H1 (cell line): ENCODE data around the gene CACNB1. TPM values are rescaled to one million over a fixed set of nuclear protein-coding genes. Genes with fewer than 3 reads are reported as not detected.

Experiments used
- CTCF ChIA-PET: fragments of 300-600 bp; sonication (Branson Sonifier 250); formaldehyde crosslinking; loops from one replicate; lab custom pipeline; 2021; ENCODE audit not compliant: partially characterized antibody; lab: Charles Lee
- POLR2A ChIA-PET: fragments of 300-600 bp; sonication (Branson Sonifier 250); formaldehyde crosslinking; loops from one replicate; lab custom pipeline; 2021; ENCODE audit warnings: inconsistent platforms; ENCODE audit not compliant: partially characterized antibody; lab: Charles Lee
- DNase-seq, 2 experiments: peaks; one replicate each; pipeline versions ENCODE4 v3.0.0 to v3.0.0-alpha.2; 2010 to 2022; ENCODE audit warnings: low spot score in 2 of 2, low read depth in 1 of 2, mixed read lengths in 1 of 2
- FAIRE-seq: peaks from 2 replicates; lab custom pipeline; 2011; peaks lifted over from hg19 to GRCh38; lab: Jason Lieb, UNC
- H2AFZ ChIP-seq: 2 replicates; pipeline ENCODE4 v1.8.1; 2012; ENCODE audit warnings: low read length, inconsistent platforms
- H2AK5ac ChIP-seq: 2 replicates; pipeline ENCODE4 v1.6.1; 2013; ENCODE audit warnings: low read depth, low read length
- H2BK120ac ChIP-seq: replicated peaks from 2 replicates; pipeline ENCODE3; 2013; ENCODE audit warnings: low read depth, low read length, inconsistent platforms
- H2BK12ac ChIP-seq: 2 replicates; pipeline ENCODE4 v1.6.1; 2013; ENCODE audit warnings: low read depth, low read length
- H2BK15ac ChIP-seq: 2 replicates; pipeline ENCODE4 v1.6.1; 2013; ENCODE audit warnings: low read length
- H2BK20ac ChIP-seq: 2 replicates; pipeline ENCODE4 v1.6.1; 2013; ENCODE audit warnings: low read length
- H2BK5ac ChIP-seq: 2 replicates; pipeline ENCODE4 v1.6.1; 2013; ENCODE audit warnings: low read depth, low read length
- H3K14ac ChIP-seq: 2 replicates; pipeline ENCODE4 v1.6.1; 2013; ENCODE audit warnings: inconsistent platforms; ENCODE audit not compliant: insufficient read length
- H3K18ac ChIP-seq: 2 replicates; pipeline ENCODE4 v1.6.1; 2013; ENCODE audit warnings: low read length; ENCODE audit errors: extremely low read depth
- H3K23ac ChIP-seq: 2 replicates; pipeline ENCODE4 v1.6.1; 2013; ENCODE audit warnings: inconsistent platforms; ENCODE audit not compliant: insufficient read length
- H3K23me2 ChIP-seq: 2 replicates; pipeline ENCODE4 v1.6.1; 2013; ENCODE audit warnings: low read depth, low read length
- H3K27ac ChIP-seq: 2 replicates; pipeline ENCODE4 v1.6.1; 2011; ENCODE audit warnings: low read depth, low read length, inconsistent platforms
- H3K27me3 ChIP-seq, 4 experiments: replicated peaks in 1 of 4; 1 replicate in 1 of 4; 2 replicates in 3 of 4; pipeline versions ENCODE4 v1.6.1 to v1.8.1; 2011 to 2013; ENCODE audit warnings: low read length in 3 of 4, mild to moderate bottlenecking in 3 of 4, inconsistent platforms in 2 of 4, mixed read lengths in 2 of 4, moderate library complexity in 1 of 4; ENCODE audit not compliant: control insufficient read depth in 3 of 4, insufficient read depth in 3 of 4; ENCODE audit errors: extremely low read depth in 1 of 4
- H3K36me3 ChIP-seq, 4 experiments: 2 replicates each; pipeline versions ENCODE4 v1.6.1 to v1.8.1; 2011 to 2013; ENCODE audit warnings: mild to moderate bottlenecking in 4 of 4, low read length in 3 of 4, moderate library complexity in 2 of 4, control low read depth in 1 of 4, inconsistent platforms in 1 of 4; ENCODE audit not compliant: insufficient read depth in 4 of 4, control insufficient read depth in 2 of 4
- H3K4ac ChIP-seq: replicated peaks from 2 replicates; pipeline ENCODE3; 2013; ENCODE audit warnings: low read length, low read depth, mixed read lengths, inconsistent platforms; ENCODE audit not compliant: insufficient read length
- H3K4me1 ChIP-seq, 4 experiments: replicated peaks in 1 of 4; 1 replicate in 1 of 4; 2 replicates in 3 of 4; pipeline versions ENCODE4 v1.6.1 to v1.8.1; 2011 to 2013; ENCODE audit warnings: low read length in 3 of 4, inconsistent platforms in 2 of 4, mixed read lengths in 1 of 4; ENCODE audit not compliant: insufficient read depth in 4 of 4, control insufficient read depth in 3 of 4
- H3K4me2 ChIP-seq, 2 experiments: 2 replicates each; pipeline versions ENCODE4 v1.6.1 to v1.8.1; 2011 to 2013; ENCODE audit warnings: low read depth in 2 of 2, low read length in 2 of 2, control low read depth in 1 of 2, inconsistent platforms in 1 of 2, mild to moderate bottlenecking in 1 of 2; ENCODE audit not compliant: insufficient read depth in 1 of 2
- H3K4me3 ChIP-seq, 4 experiments: fragments of 200-600, 300-600 bp in 1 of 4; sonication (generic), shearing (Covaris generic), sonication (Bioruptor Twin) in 1 of 4; 2 replicates each; pipeline versions ENCODE4 v1.5.1 to v1.8.1; 2011 to 2016; ENCODE audit warnings: low read length in 4 of 4, low read depth in 3 of 4, control low read depth in 2 of 4, inconsistent platforms in 2 of 4, mild to moderate bottlenecking in 2 of 4, mixed read lengths in 1 of 4, moderate library complexity in 1 of 4; ENCODE audit not compliant: insufficient read depth in 2 of 4; ENCODE audit errors: extremely low read depth in 1 of 4
- H3K56ac ChIP-seq: replicated peaks from 2 replicates; pipeline ENCODE3; 2013; ENCODE audit warnings: low read depth, mild to moderate bottlenecking, mixed read lengths, low read length, inconsistent platforms; ENCODE audit not compliant: insufficient read length
- H3K79me1 ChIP-seq: 2 replicates; pipeline ENCODE4 v1.6.1; 2013; ENCODE audit warnings: low read depth, low read length, control low read depth
- H3K79me2 ChIP-seq, 2 experiments: 2 replicates each; pipeline versions ENCODE4 v1.6.1 to v1.8.1; 2012 to 2013; ENCODE audit warnings: low read length in 2 of 2, mild to moderate bottlenecking in 2 of 2, inconsistent platforms in 1 of 2; ENCODE audit not compliant: insufficient read depth in 2 of 2, control insufficient read depth in 1 of 2
- H3K9ac ChIP-seq, 4 experiments: replicated peaks in 1 of 4; 1 replicate in 1 of 4; 2 replicates in 3 of 4; pipeline versions ENCODE4 v1.6.1 to v1.8.1; 2011 to 2013; ENCODE audit warnings: low read depth in 3 of 4, low read length in 3 of 4, control low read depth in 2 of 4, mild to moderate bottlenecking in 2 of 4, moderate library complexity in 2 of 4, inconsistent platforms in 1 of 4; ENCODE audit errors: extremely low read depth in 1 of 4
- H3K9me3 ChIP-seq, 2 experiments: 2 replicates each; pipeline versions ENCODE4 v1.6.1 to v1.8.1; 2012 to 2013; ENCODE audit warnings: mild to moderate bottlenecking in 2 of 2, moderate library complexity in 2 of 2, control low read depth in 1 of 2, inconsistent platforms in 1 of 2, low read depth in 1 of 2, low read length in 1 of 2, mixed read lengths in 1 of 2; ENCODE audit not compliant: insufficient read depth in 2 of 2
- H4K20me1 ChIP-seq, 2 experiments: replicated peaks in 1 of 2; 2 replicates each; pipeline versions ENCODE3 to v1.8.1; 2011 to 2013; ENCODE audit warnings: inconsistent platforms in 2 of 2, low read length in 2 of 2, mild to moderate bottlenecking in 1 of 2; ENCODE audit not compliant: insufficient read depth in 2 of 2, control insufficient read depth in 1 of 2
- H4K5ac ChIP-seq: 2 replicates; pipeline ENCODE4 v1.6.1; 2013; ENCODE audit warnings: low read length, low read depth, mixed read lengths, inconsistent platforms; ENCODE audit not compliant: insufficient read length
- H4K8ac ChIP-seq: 2 replicates; pipeline ENCODE4 v1.8.0; 2013; ENCODE audit warnings: mild to moderate bottlenecking, moderate library complexity, low read length, inconsistent platforms; ENCODE audit not compliant: insufficient read depth; ENCODE audit errors: extremely low read depth
- H4K91ac ChIP-seq: replicated peaks from 2 replicates; pipeline ENCODE3; 2013; ENCODE audit warnings: low read length, mixed read lengths, inconsistent platforms; ENCODE audit not compliant: insufficient read length
- BRCA1 ChIP-seq: IDR thresholded peaks from 2 replicates; pipeline ENCODE4 v1.6.1; 2012; ENCODE audit warnings: low read depth, low read length, improper control_type of control experiment
- CHD2 ChIP-seq: IDR thresholded peaks from 2 replicates; pipeline ENCODE4 v1.6.1; 2012; ENCODE audit warnings: low read length, improper control_type of control experiment
- JUN ChIP-seq: IDR thresholded peaks from 2 replicates; pipeline ENCODE4 v1.6.1; 2011; ENCODE audit warnings: low read depth, mild to moderate bottlenecking, improper control_type of control experiment, low read length
- KDM4A ChIP-seq: IDR thresholded peaks from one replicate; pipeline ENCODE4 v1.7.1; 2012; ENCODE audit warnings: low read depth, mild to moderate bottlenecking, moderate library complexity, low read length, inconsistent platforms; ENCODE audit not compliant: severe bottlenecking
- NANOG ChIP-seq: IDR thresholded peaks from 2 replicates; pipeline ENCODE4 v1.6.1; 2011; ENCODE audit warnings: low read length, low read depth, mild to moderate bottlenecking, inconsistent platforms; ENCODE audit not compliant: insufficient read depth, poor library complexity, severe bottlenecking
- POLR2AphosphoS5 ChIP-seq: IDR thresholded peaks from 2 replicates; pipeline ENCODE4 v1.6.1; 2011; ENCODE audit warnings: low read depth, low read length
- RBBP5 ChIP-seq: IDR thresholded peaks from 2 replicates; pipeline ENCODE4 v1.7.1; 2012; ENCODE audit warnings: low read depth, mild to moderate bottlenecking, inconsistent platforms, low read length, moderate library complexity, borderline replicate concordance
- RFX5 ChIP-seq: IDR thresholded peaks from 2 replicates; pipeline ENCODE4 v1.6.1; 2011; ENCODE audit warnings: low read depth, low read length, improper control_type of control experiment, borderline replicate concordance
- SIN3A ChIP-seq, 2 experiments: IDR thresholded peaks in 1 of 2; conservative IDR thresholded peaks in 1 of 2; 2 replicates each; pipeline ENCODE4 v1.6.1; 2011 to 2012; ENCODE audit warnings: low read length in 2 of 2, improper control_type of control experiment in 1 of 2, low read depth in 1 of 2, mild to moderate bottlenecking in 1 of 2
- TAF1 ChIP-seq: IDR thresholded peaks from 2 replicates; pipeline ENCODE4 v1.6.1; 2011; ENCODE audit warnings: mild to moderate bottlenecking, low read depth, low read length
- YY1 ChIP-seq: IDR thresholded peaks from 2 replicates; pipeline ENCODE4 v1.6.1; 2011; ENCODE audit warnings: low read depth, mild to moderate bottlenecking, low read length
- WGBS, 2 experiments: shearing (Covaris generic) in 1 of 2; methylation state at CpG; one replicate each; pipeline versions ENCODE4 v1.1.6 to v1.1.7; 2013 to 2015; ENCODE audit warnings: low lambda C conversion rate in 2 of 2, mixed read lengths in 2 of 2, inconsistent platforms in 1 of 2, low coverage in 1 of 2, missing lambda C conversion rate in 1 of 2; ENCODE audit not compliant: insufficient replicate concordance in 2 of 2, insufficient coverage in 1 of 2, insufficient read length in 1 of 2; ENCODE audit errors: extremely low coverage in 1 of 2, missing lambda C conversion rate in 1 of 2; 5-methylcytosine and 5-hydroxymethylcytosine counted together
- polyA plus RNA-seq, 7 experiments: library from polyadenylated mRNA; depleted of rRNA in 3 of 7; stranded (reverse) in 5 of 7; unstranded in 2 of 7; fragments of >200 nt in 5 of 7; fragments of 200-250 nt in 2 of 7; gene quantifications; 1 replicate in 5 of 7; 2 replicates in 1 of 7; 4 replicates in 1 of 7; pipeline versions ENCODE4 v1.2.1 to v1.2.3, GENCODE V29; 2011 to 2013; ENCODE audit warnings: missing spikeins in 2 of 7, mixed read lengths in 2 of 7
- total RNA-seq: library from RNA; stranded (reverse); fragmentation: NEBNext Ultra II Directional; extraction: Animal tissue kit (Norgen Biotek cat#: 25700); gene quantifications from 2 replicates; pipeline ENCODE4 v1.2.1, GENCODE V29; 2021
- TF ChIP-seq, protein P1 (sequence below): IDR thresholded peaks from 2 replicates; pipeline ENCODE4 v1.6.1; 2012; ENCODE audit warnings: low read length, inconsistent platforms

Gene CACNB1
- total and polyA plus RNA-seq, 2 of the 8 experiments (the other 6 are each of a cell fraction or from before 2014, with no cell fraction given): 7.2 to 17.8 TPM

DNA sequence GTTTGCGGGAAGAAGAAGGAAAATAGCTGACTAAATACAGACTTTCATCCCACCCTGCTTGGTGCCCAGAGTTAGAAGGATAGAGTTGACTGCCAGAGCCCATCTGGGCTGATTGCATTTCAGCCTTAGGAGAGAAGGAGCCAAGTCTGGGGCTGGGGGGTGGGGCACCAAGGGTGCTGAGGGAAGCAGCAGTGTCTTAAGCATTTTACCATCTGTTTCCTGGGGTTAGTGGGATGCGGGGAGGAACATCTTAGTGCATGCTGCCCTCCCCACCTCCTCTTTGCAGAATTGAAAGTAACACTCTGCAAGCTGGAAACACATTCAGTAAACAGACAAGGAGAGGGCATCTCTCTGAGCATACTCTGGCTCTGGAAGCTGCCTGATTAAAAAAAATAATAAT, 30.0 kb downstream of the CACNB1 start:
- WGBS, 2 experiments: 83% methylated on average over 2 of the region's 2 CpGs; no CpG with 5 or more reads in 1 of the 2 experiments

More for the DNA sequence above, 30.0 kb downstream of the CACNB1 start:
- H3K79me1 ChIP-seq: no peaks in the 10 kb centered on the region
- no peak overlapping the region for H3K18ac ChIP-seq
- FAIRE-seq (no peak), DNase-seq (no peak)
- H3K4me2 ChIP-seq: no peak overlapping the region
- no peak overlapping the region for H3K9ac ChIP-seq
- H3K27me3 ChIP-seq: peaks cover 14 to 31% (median 25%) of the 10 kb centered on the region in 4 experiments
- no peak overlapping the region for H2BK15ac ChIP-seq
- ChIA-PET CTCF (interaction anchor here (1.1 to 10.8 kb wide), 13 partner anchors 8 to 184 kb away, joined by 3 to 151 read pairs (median 7); no protein-coding TSS in a partner anchor), POLR2A (interaction anchor here (1.3 to 1.4 kb wide), 3 partner anchors 17 to 313 kb away, joined by 4 read pairs; partner anchors contain the start of gene RPL19)
- H2AFZ ChIP-seq: no peak overlapping the region
- H3K4ac ChIP-seq: no peak overlapping the region
- peaks cover 0 to 8% (median 6%) of the 10 kb centered on the region in 4 experiments; a peak in 5 of 7 replicates for H3K4me1 ChIP-seq
- no peak overlapping the region for H3K4me3 ChIP-seq
- no peak overlapping the region for H4K5ac ChIP-seq
- H2BK20ac ChIP-seq: no peak overlapping the region; the same call in 1 of the 2 replicates
- TF ChIP-seq NANOG (no peak), TAF1 (no peak), JUN (no peak), RBBP5 (no peak), CHD2 (no peak), POLR2AphosphoS5 (no peak), YY1 (no peak), SIN3A (conservative IDR thresholded peaks at IDR 0.05 in 1 of 2, IDR thresholded peaks at IDR 0.05 in 1 of 2; ENCODE audit: low read depth in 1 of 2, low read length in 2 of 2) (no peak), RFX5 (no peak), BRCA1 (no peak), KDM4A (no peak)
- TF ChIP-seq, protein P1, sequence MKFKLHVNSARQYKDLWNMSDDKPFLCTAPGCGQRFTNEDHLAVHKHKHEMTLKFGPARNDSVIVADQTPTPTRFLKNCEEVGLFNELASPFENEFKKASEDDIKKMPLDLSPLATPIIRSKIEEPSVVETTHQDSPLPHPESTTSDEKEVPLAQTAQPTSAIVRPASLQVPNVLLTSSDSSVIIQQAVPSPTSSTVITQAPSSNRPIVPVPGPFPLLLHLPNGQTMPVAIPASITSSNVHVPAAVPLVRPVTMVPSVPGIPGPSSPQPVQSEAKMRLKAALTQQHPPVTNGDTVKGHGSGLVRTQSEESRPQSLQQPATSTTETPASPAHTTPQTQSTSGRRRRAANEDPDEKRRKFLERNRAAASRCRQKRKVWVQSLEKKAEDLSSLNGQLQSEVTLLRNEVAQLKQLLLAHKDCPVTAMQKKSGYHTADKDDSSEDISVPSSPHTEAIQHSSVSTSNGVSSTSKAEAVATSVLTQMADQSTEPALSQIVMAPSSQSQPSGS: no peak
- no peak overlapping the region for H3K14ac ChIP-seq
- no peaks in the 10 kb centered on the region for H4K20me1 ChIP-seq
- H3K27ac ChIP-seq: no peak overlapping the region
- no peak overlapping the region for H3K23ac ChIP-seq
- peaks cover 12% of the 10 kb centered on the region; the same call in 1 of the 2 replicates for H3K23me2 ChIP-seq
- H3K79me2 ChIP-seq: no peaks in the 10 kb centered on the region
- H3K36me3 ChIP-seq: no peaks in the 10 kb centered on the region
- H2AK5ac ChIP-seq: no peak overlapping the region
- no peak overlapping the region for H2BK5ac ChIP-seq
- H2BK120ac ChIP-seq: no peak overlapping the region
- H4K91ac ChIP-seq: no peak overlapping the region
- H2BK12ac ChIP-seq: no peak overlapping the region
- H3K56ac ChIP-seq: no peak overlapping the region
- H4K8ac ChIP-seq: no peak overlapping the region
- H3K9me3 ChIP-seq: no peaks in the 10 kb centered on the region
